ENCODE measurements around the gene SLITRK5. TPM values are rescaled to one million over a fixed set of nuclear protein-coding genes. Genes with fewer than 3 reads are reported as not detected.

Gene SLITRK5
- total RNA-seq, 3 donors from 2014 or later (not counting 1 experiment from before 2014, with no cell fraction given) = 0.02 to 0.10 (median 0.07) TPM

DNA sequence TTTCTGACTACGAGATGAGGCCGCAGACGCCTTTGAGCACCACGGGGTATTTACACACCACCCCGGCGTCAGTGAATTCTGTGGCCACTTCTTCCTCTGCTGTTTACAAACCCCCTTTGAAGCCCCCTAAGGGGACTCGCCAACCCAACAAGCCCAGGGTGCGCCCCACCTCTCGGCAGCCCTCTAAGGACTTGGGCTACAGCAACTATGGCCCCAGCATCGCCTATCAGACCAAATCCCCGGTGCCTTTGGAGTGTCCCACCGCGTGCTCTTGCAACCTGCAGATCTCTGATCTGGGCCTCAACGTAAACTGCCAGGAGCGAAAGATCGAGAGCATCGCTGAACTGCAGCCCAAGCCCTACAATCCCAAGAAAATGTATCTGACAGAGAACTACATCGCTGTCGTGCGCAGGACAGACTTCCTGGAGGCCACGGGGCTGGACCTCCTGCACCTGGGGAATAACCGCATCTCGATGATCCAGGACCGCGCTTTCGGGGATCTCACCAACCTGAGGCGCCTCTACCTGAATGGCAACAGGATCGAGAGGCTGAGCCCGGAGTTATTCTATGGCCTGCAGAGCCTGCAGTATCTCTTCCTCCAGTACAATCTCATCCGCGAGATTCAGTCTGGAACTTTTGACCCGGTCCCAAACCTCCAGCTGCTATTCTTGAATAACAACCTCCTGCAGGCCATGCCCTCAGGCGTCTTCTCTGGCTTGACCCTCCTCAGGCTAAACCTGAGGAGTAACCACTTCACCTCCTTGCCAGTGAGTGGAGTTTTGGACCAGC lies 5.3 kb downstream of the SLITRK5 start:
- H3K27me3 ChIP-seq (ENCODE audit: control insufficient read depth, insufficient read depth, low read length) = peaks cover 53% of the 10 kb centered on the region
- WGBS (ENCODE audit: insufficient coverage) = 77% methylated on average over 33 of the region's 33 CpGs
- Mint-ChIP-seq H3K4me1 (peaks cover 37 to 40% of the 10 kb centered on the region in 2 donors), H3K36me3 (no peaks in the 10 kb centered on the region), H3K4me3 (peak overlapping the region; percentile 21), H3K27ac (no peak overlapping the region), H3K27me3 (ENCODE audit: low read depth in 2 of 2) (peaks cover 20 to 44% of the 10 kb centered on the region in 2 donors), H3K9me3 (no peaks in the 10 kb centered on the region)
- DNase-seq (no peak), ATAC-seq (no peak)
- intact Hi-C loops (cut with micrococcal nuclease) = loop anchor here (10.0 kb wide), 1 partner anchor 1388 kb away; no protein-coding TSS in a partner anchor
- H3K9me3 ChIP-seq (ENCODE audit: control insufficient read depth, insufficient read depth, low read length) = peaks cover 20% of the 10 kb centered on the region
- peaks cover 45% of the 10 kb centered on the region for H3K4me1 ChIP-seq (ENCODE audit: control insufficient read depth, insufficient read depth, low read length)
- no peak overlapping the region for H3K27ac ChIP-seq (ENCODE audit: low read length)
- TF ChIP-seq, protein P1, sequence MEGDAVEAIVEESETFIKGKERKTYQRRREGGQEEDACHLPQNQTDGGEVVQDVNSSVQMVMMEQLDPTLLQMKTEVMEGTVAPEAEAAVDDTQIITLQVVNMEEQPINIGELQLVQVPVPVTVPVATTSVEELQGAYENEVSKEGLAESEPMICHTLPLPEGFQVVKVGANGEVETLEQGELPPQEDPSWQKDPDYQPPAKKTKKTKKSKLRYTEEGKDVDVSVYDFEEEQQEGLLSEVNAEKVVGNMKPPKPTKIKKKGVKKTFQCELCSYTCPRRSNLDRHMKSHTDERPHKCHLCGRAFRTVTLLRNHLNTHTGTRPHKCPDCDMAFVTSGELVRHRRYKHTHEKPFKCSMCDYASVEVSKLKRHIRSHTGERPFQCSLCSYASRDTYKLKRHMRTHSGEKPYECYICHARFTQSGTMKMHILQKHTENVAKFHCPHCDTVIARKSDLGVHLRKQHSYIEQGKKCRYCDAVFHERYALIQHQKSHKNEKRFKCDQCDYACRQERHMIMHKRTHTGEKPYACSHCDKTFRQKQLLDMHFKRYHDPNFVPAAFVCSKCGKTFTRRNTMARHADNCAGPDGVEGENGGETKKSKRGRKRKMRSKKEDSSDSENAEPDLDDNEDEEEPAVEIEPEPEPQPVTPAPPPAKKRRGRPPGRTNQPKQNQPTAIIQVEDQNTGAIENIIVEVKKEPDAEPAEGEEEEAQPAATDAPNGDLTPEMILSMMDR (IDR thresholded peaks at IDR 0.05) = no peak
- no peaks in the 10 kb centered on the region for H3K36me3 ChIP-seq (ENCODE audit: control insufficient read depth, insufficient read depth, low read length)
- no peak overlapping the region for H3K4me3 ChIP-seq (ENCODE audit: low read length)

DNA sequence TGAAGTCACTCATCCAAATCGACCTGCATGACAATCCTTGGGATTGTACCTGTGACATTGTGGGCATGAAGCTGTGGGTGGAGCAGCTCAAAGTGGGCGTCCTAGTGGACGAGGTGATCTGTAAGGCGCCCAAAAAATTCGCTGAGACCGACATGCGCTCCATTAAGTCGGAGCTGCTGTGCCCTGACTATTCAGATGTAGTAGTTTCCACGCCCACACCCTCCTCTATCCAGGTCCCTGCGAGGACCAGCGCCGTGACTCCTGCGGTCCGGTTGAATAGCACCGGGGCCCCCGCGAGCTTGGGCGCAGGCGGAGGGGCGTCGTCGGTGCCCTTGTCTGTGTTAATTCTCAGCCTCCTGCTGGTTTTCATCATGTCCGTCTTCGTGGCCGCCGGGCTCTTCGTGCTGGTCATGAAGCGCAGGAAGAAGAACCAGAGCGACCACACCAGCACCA lies 5.9 kb downstream of the SLITRK5 start:
- Mint-ChIP-seq H3K27ac (peak overlapping the region in 1 of 2 donors; percentile 72), H3K9me3 (no peaks in the 10 kb centered on the region), H3K27me3 (ENCODE audit: low read depth in 2 of 2) (peaks cover 20 to 42% of the 10 kb centered on the region in 2 donors), H3K4me3 (peak overlapping the region; percentile 90), H3K36me3 (no peaks in the 10 kb centered on the region), H3K4me1 (peaks cover 34 to 35% of the 10 kb centered on the region in 2 donors)
- 47% methylated on average over 29 of the region's 29 CpGs for WGBS (ENCODE audit: insufficient coverage)
- no peak for DNase-seq
- Histone ChIP-seq H3K9me3 (ENCODE audit: control insufficient read depth, insufficient read depth, low read length) (peaks cover 20% of the 10 kb centered on the region), H3K27me3 (ENCODE audit: control insufficient read depth, insufficient read depth, low read length) (peaks cover 50% of the 10 kb centered on the region), H3K36me3 (ENCODE audit: control insufficient read depth, insufficient read depth, low read length) (no peaks in the 10 kb centered on the region), H3K4me1 (ENCODE audit: control insufficient read depth, insufficient read depth, low read length) (peaks cover 40% of the 10 kb centered on the region), H3K4me3 (ENCODE audit: low read length) (no peak overlapping the region), H3K27ac (ENCODE audit: low read length) (no peak overlapping the region)
- intact Hi-C loops (cut with micrococcal nuclease) = loop anchor here (10.0 kb wide), 1 partner anchor 1388 kb away; no protein-coding TSS in a partner anchor
- ATAC-seq = no peak
- TF ChIP-seq, protein P1 (IDR thresholded peaks at IDR 0.05) = no peak

DNA sequence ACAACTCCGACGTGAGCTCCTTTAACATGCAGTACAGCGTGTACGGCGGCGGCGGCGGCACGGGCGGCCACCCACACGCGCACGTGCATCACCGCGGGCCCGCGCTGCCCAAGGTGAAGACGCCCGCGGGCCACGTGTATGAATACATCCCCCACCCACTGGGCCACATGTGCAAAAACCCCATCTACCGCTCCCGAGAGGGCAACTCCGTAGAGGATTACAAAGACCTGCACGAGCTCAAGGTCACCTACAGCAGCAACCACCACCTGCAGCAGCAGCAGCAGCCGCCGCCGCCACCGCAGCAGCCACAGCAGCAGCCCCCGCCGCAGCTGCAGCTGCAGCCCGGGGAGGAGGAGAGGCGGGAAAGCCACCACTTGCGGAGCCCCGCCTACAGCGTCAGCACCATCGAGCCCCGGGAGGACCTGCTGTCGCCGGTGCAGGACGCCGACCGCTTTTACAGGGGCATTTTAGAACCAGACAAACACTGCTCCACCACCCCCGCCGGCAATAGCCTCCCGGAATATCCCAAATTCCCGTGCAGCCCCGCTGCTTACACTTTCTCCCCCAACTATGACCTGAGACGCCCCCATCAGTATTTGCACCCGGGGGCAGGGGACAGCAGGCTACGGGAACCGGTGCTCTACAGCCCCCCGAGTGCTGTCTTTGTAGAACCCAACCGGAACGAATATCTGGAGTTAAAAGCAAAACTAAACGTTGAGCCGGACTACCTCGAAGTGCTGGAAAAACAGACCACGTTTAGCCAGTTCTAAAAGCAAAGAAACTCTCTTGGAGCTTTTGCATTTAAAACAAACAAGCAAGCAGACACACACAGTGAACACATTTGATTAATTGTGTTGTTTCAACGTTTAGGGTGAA lies 6.6 kb downstream of the SLITRK5 start:
- Histone ChIP-seq H3K9me3 (ENCODE audit: control insufficient read depth, insufficient read depth, low read length) (peaks cover 20% of the 10 kb centered on the region), H3K4me1 (ENCODE audit: control insufficient read depth, insufficient read depth, low read length) (peaks cover 34% of the 10 kb centered on the region), H3K4me3 (ENCODE audit: low read length) (peak overlapping the region; percentile 29), H3K27ac (ENCODE audit: low read length) (no peak overlapping the region), H3K36me3 (ENCODE audit: control insufficient read depth, insufficient read depth, low read length) (no peaks in the 10 kb centered on the region), H3K27me3 (ENCODE audit: control insufficient read depth, insufficient read depth, low read length) (peaks cover 45% of the 10 kb centered on the region)
- peak; percentile 70 to 73 (median 71) for ATAC-seq
- Mint-ChIP-seq H3K9me3 (no peaks in the 10 kb centered on the region), H3K4me3 (peak overlapping the region; percentile 90), H3K27me3 (ENCODE audit: low read depth in 2 of 2) (peaks cover 15 to 39% of the 10 kb centered on the region in 2 donors), H3K4me1 (peaks cover 30 to 31% of the 10 kb centered on the region in 2 donors), H3K27ac (peak overlapping the region in 1 of 2 donors; percentile 72), H3K36me3 (no peaks in the 10 kb centered on the region)
- WGBS (ENCODE audit: insufficient coverage) = 5% methylated on average over 60 of the region's 60 CpGs
- intact Hi-C loops (cut with micrococcal nuclease) = loop anchor here (10.0 kb wide), 1 partner anchor 1387 kb away; no protein-coding TSS in a partner anchor
- TF ChIP-seq, protein P1 (IDR thresholded peaks at IDR 0.05) = no peak
- peak; percentile 12 to 38 for DNase-seq

Data from natural killer cell (primary cell).